Astrocyte of the hippocampus (primary cell): ENCODE results near the gene ZNF331.

Source experiments
- DNase-seq: peaks from one replicate; pipeline ENCODE4 v3.0.0; 2011; ENCODE audit warnings: low read depth, low spot score

Gene ZNF331

DNA sequence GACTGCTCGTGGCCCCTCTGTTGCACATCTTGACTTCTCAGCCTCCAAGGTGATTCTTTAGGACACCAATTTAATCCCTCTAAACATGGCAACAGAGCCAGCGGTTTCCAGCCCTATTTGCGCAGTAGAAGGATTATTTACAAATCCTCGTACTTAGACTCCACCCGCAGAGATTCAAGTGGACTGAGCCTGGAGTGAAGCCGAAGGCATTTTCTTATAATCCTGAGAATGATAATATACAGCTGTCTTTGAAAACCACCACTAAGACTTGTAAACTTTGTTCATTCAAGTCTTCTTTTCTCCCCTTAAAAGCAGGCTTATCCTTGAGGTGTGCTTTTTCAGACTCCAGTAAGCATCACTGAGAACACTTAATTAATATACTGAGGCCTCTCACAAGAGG is 89.0 kb downstream of the ZNF331 start:
- DNase-seq: no peak
